Measurements from ENCODE around the gene CDKL2. TPM values are rescaled to one million over a fixed set of nuclear protein-coding genes. Genes with fewer than 3 reads are reported as not detected.

Gene CDKL2
- total and polyA plus RNA-seq, 9 of the 15 experiments (the other 6 are each of a cell fraction or from before 2014, with no cell fraction given), result 0.01 to 0.16 TPM; not detected in 7

- TF ChIP-seq ZBTB12 (CRISPR knock-in tag; IDR thresholded peaks at IDR 0.05), result peak; percentile 82
- no peak for TF ChIP-seq FOXM1 (IDR thresholded peaks at IDR 0.05; ENCODE audit: low read depth)
- no peak for TF ChIP-seq FOXM1 (CRISPR knock-in tag; IDR thresholded peaks at IDR 0.05; ENCODE audit: low read depth)
- TF ChIP-seq ETV5 (CRISPR knock-in tag; IDR thresholded peaks at IDR 0.05; ENCODE audit: low read depth), result peak; percentile 94
- TF ChIP-seq FOXK1 (CRISPR knock-in tag; IDR thresholded peaks at IDR 0.05; ENCODE audit: borderline replicate concordance), result peak; percentile 52; the same call in 1 of the 2 replicates
- no peak for TF ChIP-seq ZNF77 (CRISPR knock-in tag; IDR thresholded peaks at IDR 0.05)
- TF ChIP-seq ZNF282 (CRISPR knock-in tag; IDR thresholded peaks at IDR 0.05), result no peak
- 0 out of 2 replicates have a peak, but pooled peaks have one; percentile 60 for TF ChIP-seq TARDBP (IDR thresholded peaks at IDR 0.05)
- TF ChIP-seq BRD4 (IDR thresholded peaks at IDR 0.05), result peak; percentile 7; the same call in 1 of the 2 replicates
- peak; percentile 66 for TF ChIP-seq NCOA1 (IDR thresholded peaks at IDR 0.05; ENCODE audit: low read depth)
- no peak for TF ChIP-seq POLR3A (IDR thresholded peaks at IDR 0.05; ENCODE audit: borderline replicate concordance, extremely low read depth, insufficient read depth, insufficient read length)
- TF ChIP-seq ZNF75A (CRISPR knock-in tag; IDR thresholded peaks at IDR 0.05), result no peak
- TF ChIP-seq DDX20 (tag; IDR thresholded peaks at IDR 0.05; ENCODE audit: low read depth), result no peak
- TF ChIP-seq, protein P1, sequence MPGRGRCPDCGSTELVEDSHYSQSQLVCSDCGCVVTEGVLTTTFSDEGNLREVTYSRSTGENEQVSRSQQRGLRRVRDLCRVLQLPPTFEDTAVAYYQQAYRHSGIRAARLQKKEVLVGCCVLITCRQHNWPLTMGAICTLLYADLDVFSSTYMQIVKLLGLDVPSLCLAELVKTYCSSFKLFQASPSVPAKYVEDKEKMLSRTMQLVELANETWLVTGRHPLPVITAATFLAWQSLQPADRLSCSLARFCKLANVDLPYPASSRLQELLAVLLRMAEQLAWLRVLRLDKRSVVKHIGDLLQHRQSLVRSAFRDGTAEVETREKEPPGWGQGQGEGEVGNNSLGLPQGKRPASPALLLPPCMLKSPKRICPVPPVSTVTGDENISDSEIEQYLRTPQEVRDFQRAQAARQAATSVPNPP (IDR thresholded peaks at IDR 0.05; ENCODE audit: borderline replicate concordance, insufficient read depth, insufficient read length), result no peak
- no peak for TF ChIP-seq MTF1 (CRISPR knock-in tag; IDR thresholded peaks at IDR 0.05; ENCODE audit: borderline replicate concordance)
- no peak for TF ChIP-seq FOXA1 (IDR thresholded peaks at IDR 0.05; ENCODE audit: borderline replicate concordance)
- no peak for TF ChIP-seq XRCC3 (IDR thresholded peaks at IDR 0.05)
- TF ChIP-seq SMARCB1 (IDR thresholded peaks at IDR 0.05; ENCODE audit: insufficient read length, low read depth), result no peak
- peak; percentile 87 for TF ChIP-seq EP400 (IDR thresholded peaks at IDR 0.05)
- TF ChIP-seq ZNF398 (CRISPR knock-in tag; IDR thresholded peaks at IDR 0.05), result no peak
- TF ChIP-seq SMARCA4 (IDR thresholded peaks at IDR 0.05), result peak; percentile 28
- TF ChIP-seq, protein P2, sequence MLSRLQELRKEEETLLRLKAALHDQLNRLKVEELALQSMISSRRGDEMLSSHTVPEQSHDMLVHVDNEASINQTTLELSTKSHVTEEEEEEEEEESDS (CRISPR knock-in tag; IDR thresholded peaks at IDR 0.05), result no peak
- no peak for TF ChIP-seq KLF6 (CRISPR knock-in tag; IDR thresholded peaks at IDR 0.05; ENCODE audit: borderline replicate concordance)
- TF ChIP-seq MBD2 (IDR thresholded peaks at IDR 0.05; ENCODE audit: borderline replicate concordance, low read depth), result peak; percentile 42; the same call in 1 of the 2 replicates
- TF ChIP-seq ZNF143 (CRISPR knock-in tag; IDR thresholded peaks at IDR 0.05), result no peak
- TF ChIP-seq ZNF140 (CRISPR knock-in tag; IDR thresholded peaks at IDR 0.05), result no peak
Measured at GRCh38 chr4:75673027-75673958, 43.0 kb upstream of the CDKL2 start, which contains the start of gene G3BP2 (continued).

Data from K562 (cell line).